ENCODE measurements around the gene AHRR.
"Not testable (repeated sequence)": the region's sequence is repeated elsewhere in the genome, so short reads cannot be mapped to it uniquely, and the experiment has no call there.

AHRR gene

DNA sequence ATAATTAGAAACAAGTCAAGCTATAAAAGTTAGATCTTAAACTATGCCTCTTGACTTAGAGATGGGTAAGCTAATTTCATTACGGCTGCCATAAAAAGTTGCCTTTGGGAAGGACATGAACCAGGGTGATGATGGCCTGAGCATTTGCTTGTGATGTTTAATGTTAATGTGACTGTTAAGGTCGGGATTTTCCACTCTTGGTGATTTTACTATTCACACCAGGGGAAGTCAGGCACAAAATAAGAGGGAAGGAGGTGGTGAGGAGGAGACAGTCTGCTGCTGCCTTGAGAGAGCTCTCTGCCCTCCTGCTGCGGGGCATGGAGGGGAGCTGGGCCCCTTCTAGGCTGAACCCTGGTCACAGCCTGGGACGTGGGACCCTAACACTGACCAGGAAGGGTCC, 34.4 kb downstream of the AHRR start:
- Mint-ChIP-seq H3K9me3 (no peaks in the 10 kb centered on the region), H3K4me1 (peaks cover 7% of the 10 kb centered on the region), H3K36me3 (peaks cover 24% of the 10 kb centered on the region), H3K27ac (peak overlapping the region; percentile 68), H3K4me3 (no peak overlapping the region)
- no peak for ATAC-seq
- DNase-seq (ENCODE audit: low spot score in 2 of 2), result no peak

DNA sequence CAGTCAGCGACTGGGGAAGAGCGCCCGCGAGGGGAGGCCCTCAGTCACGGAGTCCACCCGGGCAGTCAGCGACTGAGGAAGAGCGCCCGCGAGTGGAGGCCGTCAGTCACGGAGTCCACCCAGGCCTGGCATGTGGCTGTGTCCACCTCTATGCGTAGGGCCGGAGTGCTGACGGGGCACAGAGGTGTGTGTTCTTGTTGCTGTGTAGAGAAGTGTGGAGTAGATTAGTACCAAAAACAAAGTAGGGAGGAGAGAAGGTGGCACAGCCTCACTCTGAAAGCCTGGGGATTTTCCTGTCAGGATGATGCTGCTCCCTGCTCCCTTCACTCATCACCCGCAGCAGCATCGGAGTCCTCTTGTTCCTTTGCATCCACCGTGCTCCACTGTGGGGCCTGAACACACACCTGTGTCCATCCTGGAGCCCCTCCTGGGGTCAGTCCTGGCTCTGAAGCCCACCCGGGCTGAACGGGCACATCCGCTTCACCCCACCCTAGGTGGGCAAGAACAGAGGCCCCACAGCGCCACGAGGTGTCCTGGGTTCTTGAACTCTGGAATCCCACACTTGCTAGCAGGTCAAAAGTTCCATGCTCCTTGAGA, 37.9 kb downstream of the AHRR start:
- no peaks in the 10 kb centered on the region for H3K4me1 Mint-ChIP-seq
- DNase-seq (ENCODE audit: low spot score in 2 of 2), result peak in 1 of 2 donors; percentile 43
- ATAC-seq, result no peak
- H3K36me3 Mint-ChIP-seq, result peaks cover 12% of the 10 kb centered on the region
- no peak overlapping the region for H3K4me3 Mint-ChIP-seq
- H3K9me3 Mint-ChIP-seq, result peaks cover 5% of the 10 kb centered on the region
- H3K27ac Mint-ChIP-seq, result no peak overlapping the region

DNA sequence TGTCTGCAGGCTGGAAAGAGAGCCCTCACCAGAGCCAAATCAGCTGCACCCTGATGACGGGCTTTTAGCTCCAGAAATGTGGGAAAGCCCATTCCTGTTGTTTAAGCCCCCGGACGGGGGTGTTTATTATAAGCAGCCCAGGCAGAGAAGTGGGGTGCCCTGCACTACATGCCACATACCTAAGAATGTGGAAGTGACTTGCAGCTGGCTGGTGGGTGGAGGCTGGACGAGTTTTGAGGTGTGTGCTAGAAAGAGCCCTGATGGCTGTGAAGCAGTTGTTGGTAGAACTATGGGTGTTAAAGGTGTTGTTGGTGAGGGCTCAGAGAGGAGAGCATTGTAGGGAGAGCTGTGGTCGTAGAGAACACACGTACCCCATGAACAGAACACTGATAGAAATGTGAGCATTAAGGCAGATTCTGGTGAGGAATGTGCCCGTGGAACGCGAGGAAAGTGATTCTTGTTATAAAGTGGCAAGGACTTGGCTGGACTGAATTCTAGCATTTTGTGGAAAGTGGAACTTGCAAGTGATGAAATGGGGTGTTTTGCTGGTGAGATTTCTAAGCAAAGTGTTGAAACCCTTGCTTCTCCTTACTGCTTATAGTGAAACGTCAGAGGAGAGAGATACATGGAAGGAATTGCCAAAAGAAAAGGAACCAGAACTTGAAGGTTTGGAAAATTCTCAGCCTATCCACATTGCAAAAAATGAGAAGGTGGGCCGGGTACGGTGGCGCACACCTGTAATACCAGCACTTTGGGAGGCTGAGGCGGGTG, 38.9 kb downstream of the AHRR start:
- Mint-ChIP-seq H3K4me3 (no peak overlapping the region), H3K36me3 (peaks cover 16% of the 10 kb centered on the region), H3K4me1 (no peaks in the 10 kb centered on the region), H3K9me3 (peaks cover 14% of the 10 kb centered on the region), H3K27ac (no peak overlapping the region)
- no peak for ATAC-seq
- peak in 1 of 2 donors; percentile 46 for DNase-seq (ENCODE audit: low spot score in 2 of 2)

DNA sequence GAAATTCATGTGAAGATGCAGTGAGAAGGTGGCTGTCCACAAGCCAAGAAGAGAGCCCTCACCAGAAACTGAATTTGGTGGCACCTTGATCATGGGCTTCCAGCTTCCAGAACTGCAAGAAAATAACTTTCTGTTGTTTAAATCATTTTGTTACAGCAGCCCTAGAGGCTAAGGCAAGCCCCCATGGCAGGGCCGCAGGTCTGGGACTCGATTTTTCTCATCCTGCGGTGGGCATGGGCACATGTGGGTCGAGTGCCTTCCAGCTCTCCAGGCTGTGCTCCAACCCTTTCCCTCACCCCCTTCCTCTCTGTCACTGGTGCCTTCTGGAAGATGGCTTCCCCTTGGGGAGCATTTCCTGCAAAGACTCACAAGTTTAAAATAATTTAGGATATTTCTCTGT, 40.7 kb downstream of the AHRR start:
- Mint-ChIP-seq H3K36me3 (peaks cover 16% of the 10 kb centered on the region), H3K9me3 (peaks cover 15% of the 10 kb centered on the region), H3K4me1 (peaks cover 6% of the 10 kb centered on the region), H3K27ac (no peak overlapping the region), H3K4me3 (no peak overlapping the region)
- ATAC-seq (no peak), DNase-seq (ENCODE audit: low spot score in 2 of 2) (peak in 1 of 2 donors; percentile 25)

DNA sequence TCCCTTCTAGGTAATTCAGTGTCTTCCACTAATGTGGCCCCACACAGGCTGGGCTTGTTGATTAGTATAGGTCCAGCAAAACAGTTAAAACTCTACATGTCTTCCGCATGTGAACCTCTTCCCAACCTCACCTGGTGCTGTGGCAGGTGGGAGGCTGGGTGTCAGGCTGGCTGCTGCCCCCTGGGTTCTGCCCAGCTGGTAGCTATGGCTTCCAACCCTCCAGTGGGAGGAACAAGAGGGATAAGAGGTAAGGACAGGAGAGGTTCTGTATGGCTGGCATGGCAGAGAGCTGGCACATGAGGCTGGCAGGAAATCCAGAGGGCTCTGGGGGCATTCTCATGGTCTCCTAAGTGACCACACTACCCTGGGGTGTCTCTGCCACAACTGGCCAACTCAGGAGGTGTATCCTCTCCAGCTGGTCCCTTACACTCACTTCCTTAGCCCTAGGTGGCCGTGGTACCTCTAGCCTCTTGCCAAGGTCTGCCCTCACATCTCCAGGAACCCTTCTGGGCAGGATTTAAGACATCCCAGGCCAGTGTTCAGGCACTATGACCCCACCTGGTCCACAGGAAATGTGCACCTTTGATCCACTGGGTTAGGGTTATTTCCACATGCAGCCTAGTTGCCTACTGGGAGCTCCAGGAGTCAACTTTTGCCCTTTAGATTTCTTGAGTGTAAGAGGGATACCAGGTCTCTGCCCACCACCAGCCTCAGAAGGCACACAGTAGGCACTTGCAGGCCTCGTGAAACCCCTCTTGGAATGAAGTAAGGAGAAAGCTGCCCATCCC, 41.7 kb downstream of the AHRR start:
- H3K27ac Mint-ChIP-seq, result no peak overlapping the region
- H3K9me3 Mint-ChIP-seq, result peaks cover 15% of the 10 kb centered on the region
- peak in 1 of 2 donors; percentile 43 for DNase-seq (ENCODE audit: low spot score in 2 of 2)
- H3K4me3 Mint-ChIP-seq, result no peak overlapping the region
- H3K36me3 Mint-ChIP-seq, result peaks cover 16% of the 10 kb centered on the region
- ATAC-seq, result peak; percentile 13
- peaks cover 12% of the 10 kb centered on the region for H3K4me1 Mint-ChIP-seq

DNA sequence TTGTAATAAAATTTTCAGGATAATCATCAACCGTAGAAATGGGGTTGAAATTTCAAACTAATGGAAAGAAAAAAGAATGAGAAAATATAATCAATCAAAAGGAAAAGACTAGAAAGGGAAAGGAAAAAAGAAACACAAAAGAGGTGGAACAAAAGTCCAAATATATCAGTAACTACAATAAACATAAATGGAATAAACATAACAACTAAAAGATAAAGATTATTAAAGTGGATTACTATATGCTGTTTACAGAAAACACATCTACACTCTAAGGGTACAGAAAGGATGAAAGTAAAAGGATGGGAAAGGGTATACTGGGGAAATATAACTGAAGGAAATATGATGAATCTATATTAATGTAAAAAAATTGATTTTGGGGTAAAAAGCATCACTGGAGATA, 43.0 kb downstream of the AHRR start:
- H3K4me1 Mint-ChIP-seq, result peaks cover 25% of the 10 kb centered on the region
- H3K4me3 Mint-ChIP-seq, result no peak overlapping the region
- peaks cover 15% of the 10 kb centered on the region for H3K9me3 Mint-ChIP-seq
- H3K36me3 Mint-ChIP-seq, result peaks cover 24% of the 10 kb centered on the region
- ATAC-seq (no peak), DNase-seq (ENCODE audit: low spot score in 2 of 2) (no peak)
- no peak overlapping the region for H3K27ac Mint-ChIP-seq

DNA sequence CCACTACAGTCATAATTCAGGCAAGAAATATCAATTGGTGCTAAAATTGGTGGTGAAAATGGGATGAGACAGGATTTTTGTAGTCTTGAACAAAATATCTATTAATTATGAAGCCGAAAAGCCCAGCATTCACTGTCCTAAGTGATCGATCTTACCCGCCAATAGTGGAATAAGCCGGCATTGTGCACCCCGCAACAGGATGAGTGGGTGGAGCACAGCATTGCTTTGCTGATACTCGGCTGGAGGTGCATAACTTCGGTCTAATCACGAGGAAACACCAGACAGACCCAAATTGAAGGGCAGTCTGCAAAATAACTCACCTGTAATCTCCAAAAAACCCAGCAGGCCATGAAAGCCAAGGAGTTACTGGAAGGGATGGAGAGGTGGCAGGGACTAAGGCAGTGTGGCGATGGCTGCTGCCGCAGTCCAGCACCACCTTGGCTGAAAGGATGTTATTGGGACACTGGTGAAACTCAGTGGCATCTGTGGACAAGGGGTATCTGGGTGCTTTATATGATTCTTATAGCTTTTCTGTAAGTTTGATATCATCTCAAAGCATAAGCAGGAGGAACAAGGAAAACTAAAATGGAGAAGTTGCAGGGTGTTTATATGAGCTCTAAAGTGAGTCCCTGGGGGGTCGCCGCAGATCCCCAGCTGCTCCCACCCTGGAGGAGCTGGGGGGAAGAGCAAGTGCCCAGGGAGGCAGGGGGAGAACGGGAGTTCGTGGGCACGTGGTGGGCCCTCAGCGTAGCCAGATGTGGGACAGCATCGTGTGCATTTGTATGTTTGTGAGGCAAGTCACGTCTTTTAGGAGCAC, 45.2 kb downstream of the AHRR start:
- ATAC-seq (no peak), DNase-seq (ENCODE audit: low spot score in 2 of 2) (peak in 1 of 2 donors; percentile 42)
- Mint-ChIP-seq H3K9me3 (peaks cover 15% of the 10 kb centered on the region), H3K4me1 (peaks cover 32% of the 10 kb centered on the region), H3K27ac (no peak overlapping the region), H3K4me3 (no peak overlapping the region), H3K36me3 (peaks cover 29% of the 10 kb centered on the region)

DNA sequence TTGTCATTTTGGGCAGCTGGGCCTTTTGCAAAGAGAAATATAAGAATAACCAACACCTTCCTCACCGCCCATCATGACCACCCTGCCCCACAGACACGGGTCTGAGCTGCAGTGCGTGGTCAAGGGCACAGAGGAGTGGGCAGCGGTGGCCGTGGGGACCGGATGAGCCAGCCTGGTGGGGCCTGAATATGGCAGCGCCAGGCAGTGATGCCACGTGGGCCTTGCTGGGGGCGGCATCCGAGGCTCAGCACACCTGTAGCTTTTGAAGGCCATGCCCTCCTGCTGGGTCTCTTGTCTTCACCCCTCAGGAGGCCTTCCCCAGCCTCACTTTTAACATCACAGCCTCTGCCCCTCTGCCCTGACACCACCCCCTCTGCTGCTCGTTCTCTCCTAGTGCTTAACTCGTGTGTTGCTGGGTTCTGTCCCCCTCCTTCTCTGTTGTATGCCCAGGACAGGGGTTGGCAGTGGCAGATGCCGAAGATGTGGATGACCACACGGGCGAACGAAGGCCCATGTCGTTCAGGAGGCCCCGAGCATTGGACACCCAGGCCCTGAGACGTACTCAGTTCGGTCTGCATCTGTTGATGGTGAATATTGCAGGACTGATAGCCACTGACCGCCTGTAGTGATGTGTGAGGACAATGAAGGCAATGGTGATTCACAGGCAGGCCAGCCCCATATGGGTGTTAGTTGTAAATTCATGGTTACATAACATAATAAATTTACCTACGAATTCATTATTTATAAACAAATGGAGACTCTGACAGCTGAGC, 46.0 kb downstream of the AHRR start:
- Mint-ChIP-seq H3K4me3 (no peak overlapping the region), H3K4me1 (peaks cover 40% of the 10 kb centered on the region), H3K9me3 (peaks cover 15% of the 10 kb centered on the region), H3K27ac (no peak overlapping the region), H3K36me3 (peaks cover 37% of the 10 kb centered on the region)
- ATAC-seq (no peak), DNase-seq (ENCODE audit: low spot score in 2 of 2) (peak in 1 of 2 donors; percentile 47)

DNA sequence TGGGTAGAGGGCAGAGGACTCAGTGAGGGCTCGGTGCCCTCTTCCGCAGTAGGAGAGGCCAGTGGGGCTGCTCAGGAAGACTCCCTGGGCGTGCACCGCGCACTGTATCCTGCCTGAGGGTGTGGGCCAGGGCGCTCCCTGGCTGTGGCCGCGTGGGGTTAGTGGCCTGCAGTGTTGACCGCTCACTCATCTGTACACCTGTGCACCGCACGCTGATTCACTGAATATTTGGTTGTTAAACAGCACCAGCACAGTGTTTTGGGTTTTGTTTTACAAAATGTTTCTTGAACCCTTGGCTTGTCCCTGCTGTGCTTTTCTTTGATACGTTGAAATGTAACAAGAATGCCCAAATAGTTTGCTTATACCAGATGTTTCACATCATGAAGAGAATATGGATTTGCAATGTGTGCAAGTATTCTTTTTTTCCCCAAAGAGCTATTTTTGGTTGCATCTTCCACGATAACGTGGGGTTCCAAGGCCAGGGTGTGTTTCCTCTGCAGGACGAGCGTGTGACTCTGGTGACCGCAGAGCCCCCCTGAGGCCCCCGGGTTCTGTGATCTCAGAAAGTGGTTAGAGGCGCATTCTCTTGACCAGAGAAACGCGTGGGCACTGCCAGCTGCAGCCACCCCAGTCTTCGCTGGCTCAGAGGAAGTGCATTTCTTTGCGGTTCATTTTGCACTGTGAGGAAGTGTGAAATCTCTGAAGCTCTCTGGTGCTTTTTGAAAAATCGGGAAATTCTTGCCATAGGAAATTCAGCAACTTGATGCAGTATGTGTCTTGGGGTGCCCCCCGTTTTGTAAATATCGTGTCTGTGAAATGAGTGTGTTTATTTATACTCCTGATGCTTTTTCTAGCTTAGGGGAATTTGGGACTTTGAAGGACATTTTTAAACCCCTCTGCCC, 46.9 kb downstream of the AHRR start:
- H3K36me3 Mint-ChIP-seq, result peaks cover 40% of the 10 kb centered on the region
- peak overlapping the region; percentile 82 for H3K27ac Mint-ChIP-seq

DNA sequence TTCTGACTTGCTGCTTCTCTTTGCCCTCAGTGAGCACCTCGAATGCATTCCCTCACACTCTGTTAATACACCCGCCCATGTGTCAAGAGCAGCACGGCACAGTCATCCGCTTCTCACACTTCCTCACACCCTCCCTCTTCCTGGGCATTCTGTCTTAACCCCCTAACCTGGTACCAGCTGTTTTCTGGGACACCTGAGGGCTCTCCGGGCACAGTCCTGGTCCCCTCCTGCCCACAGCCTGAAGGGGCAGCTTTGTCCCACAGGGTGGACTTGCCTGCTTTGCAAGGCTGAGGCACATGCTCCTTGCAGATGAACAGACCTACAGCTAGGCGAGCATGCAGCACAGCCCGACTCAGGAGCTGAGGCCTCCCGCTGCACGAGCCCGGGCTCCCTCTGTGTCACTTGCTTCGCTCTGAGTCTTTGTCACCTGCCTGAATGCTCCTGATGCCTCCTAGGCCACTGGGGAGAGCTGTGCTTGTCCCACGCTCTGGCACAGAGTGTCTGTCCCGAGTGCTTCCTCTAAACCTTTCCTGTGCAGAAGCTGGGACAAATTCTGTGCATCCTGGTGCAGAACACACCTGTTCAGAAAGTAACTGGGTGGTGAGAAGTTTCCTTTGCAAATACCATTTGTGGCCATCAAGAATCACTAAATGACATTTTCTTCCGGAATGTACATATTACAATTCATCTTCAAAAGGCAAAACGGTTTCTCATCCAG, 47.8 kb downstream of the AHRR start:
- Mint-ChIP-seq H3K4me3 (peak overlapping the region; percentile 57), H3K9me3 (peaks cover 11% of the 10 kb centered on the region), H3K4me1 (peaks cover 45% of the 10 kb centered on the region), H3K27ac (peak overlapping the region; percentile 82), H3K36me3 (peaks cover 41% of the 10 kb centered on the region)
- peak in 1 of 2 donors; percentile 60 for DNase-seq (ENCODE audit: low spot score in 2 of 2)
- peak; percentile 39 for ATAC-seq

More for the DNA sequence above, 46.9 kb downstream of the AHRR start:
- ATAC-seq (peak; percentile 37), DNase-seq (ENCODE audit: low spot score in 2 of 2) (peak in 1 of 2 donors; percentile 51)
- Mint-ChIP-seq H3K9me3 (peaks cover 15% of the 10 kb centered on the region), H3K4me3 (peak overlapping the region; percentile 57), H3K4me1 (peaks cover 44% of the 10 kb centered on the region)

DNA sequence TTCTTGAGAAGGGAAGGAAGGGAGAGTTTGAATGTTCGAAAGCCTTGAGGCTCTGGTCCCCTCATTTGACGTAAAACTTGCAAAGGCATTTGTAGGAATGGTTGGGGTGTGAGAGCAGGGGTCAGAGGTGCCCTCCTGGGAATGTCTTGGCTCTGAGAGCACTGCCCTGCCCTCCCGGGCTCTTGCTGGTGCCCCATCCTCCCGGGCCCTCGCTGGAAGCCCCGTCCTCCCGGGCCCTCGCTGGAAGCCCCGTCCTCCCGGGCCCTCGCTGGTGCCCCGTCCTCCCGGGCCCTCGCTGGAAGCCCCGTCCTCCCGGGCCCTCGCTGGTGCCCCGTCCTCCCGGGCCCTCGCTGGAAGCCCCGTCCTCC, 48.3 kb downstream of the AHRR start:
- DNase-seq (ENCODE audit: low spot score in 2 of 2), result peak in 1 of 2 donors; percentile 44
- H3K4me3 Mint-ChIP-seq, result peak overlapping the region; percentile 57
- peak overlapping the region; percentile 82 for H3K27ac Mint-ChIP-seq
- peaks cover 51% of the 10 kb centered on the region for H3K4me1 Mint-ChIP-seq
- not testable (repeated sequence) for H3K9me3 Mint-ChIP-seq, ATAC-seq
- H3K36me3 Mint-ChIP-seq, result peaks cover 41% of the 10 kb centered on the region

DNA sequence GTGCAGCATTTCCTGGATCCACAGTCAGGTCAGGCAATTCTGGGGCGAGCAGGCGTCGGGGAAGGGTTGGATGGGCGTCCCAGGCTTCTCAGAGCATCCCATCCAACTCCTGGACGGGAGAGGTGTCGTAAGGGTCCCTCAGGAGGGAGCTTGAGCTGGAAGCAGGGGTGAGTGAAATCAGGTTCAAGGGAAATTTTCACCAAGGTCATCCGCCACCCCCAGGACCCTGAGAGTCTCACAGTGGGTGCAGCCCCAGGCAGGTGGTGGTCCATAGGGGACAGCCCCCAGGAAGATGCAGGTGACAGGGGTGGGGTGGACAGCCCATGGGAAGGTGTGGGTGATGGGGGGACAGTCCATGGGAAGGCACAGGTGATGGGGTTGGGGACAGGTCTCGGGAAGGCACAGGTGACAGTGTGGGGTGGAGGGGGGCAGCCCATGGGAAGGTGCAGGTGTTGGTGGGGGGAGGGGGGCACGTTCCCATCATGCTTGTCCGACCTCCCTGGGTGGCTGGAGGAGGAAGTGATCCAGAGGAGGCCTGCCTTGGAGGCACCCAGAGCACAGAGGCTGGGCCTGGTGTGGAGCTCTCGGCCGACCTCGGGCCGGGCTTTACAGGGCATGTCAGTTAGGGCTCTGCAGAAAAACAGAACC, 48.9 kb downstream of the AHRR start:
- peak overlapping the region; percentile 43 for H3K27ac Mint-ChIP-seq

More for the DNA sequence above, 48.9 kb downstream of the AHRR start:
- DNase-seq (ENCODE audit: low spot score in 2 of 2), result peak in 1 of 2 donors; percentile 47
- H3K9me3 Mint-ChIP-seq, result peaks cover 2% of the 10 kb centered on the region
- ATAC-seq, result no peak
- peaks cover 57% of the 10 kb centered on the region for H3K4me1 Mint-ChIP-seq
- H3K4me3 Mint-ChIP-seq, result peak overlapping the region; percentile 57
- peaks cover 47% of the 10 kb centered on the region for H3K36me3 Mint-ChIP-seq

Data from stimulated activated effector memory CD8-positive, alpha-beta T cell treated with anti-CD3 and anti-CD28 coated beads, Interleukin-12 subunit alpha, Interleukin-12 subunit beta, amount 100 ng/mL, for 72 hours (primary cell).